ENCODE measurements around the gene HELZ2. TPM values are rescaled to one million over a fixed set of nuclear protein-coding genes. Genes with fewer than 3 reads are reported as not detected.

HELZ2 gene
- polyA plus RNA-seq, 1 of the 3 experiments (the other 2 are of a cell fraction), result 7.6 TPM

- no peaks in the 10 kb centered on the region for H3K27me3 ChIP-seq (ENCODE audit: insufficient read depth)
- no peak overlapping the region for H3K4me3 ChIP-seq (ENCODE audit: low read depth in 2 of 2, low read length in 1 of 2)
- H3K9me2 ChIP-seq, result no peaks in the 10 kb centered on the region
- TF ChIP-seq SIN3A (IDR thresholded peaks at IDR 0.05; ENCODE audit: borderline replicate concordance, low read depth, low read length), result no peak
- TF ChIP-seq FOXJ3 (CRISPR knock-in tag; IDR thresholded peaks at IDR 0.05), result no peak
- no peak for TF ChIP-seq RXRA (IDR thresholded peaks at IDR 0.05; ENCODE audit: borderline replicate concordance, low read depth)
- TF ChIP-seq FOXM1 (IDR thresholded peaks at IDR 0.05; ENCODE audit: low read depth), result no peak
- no peak for TF ChIP-seq EZH2phosphoT487 (IDR thresholded peaks at IDR 0.05; ENCODE audit: borderline replicate concordance, low read depth)
- TF ChIP-seq ZBTB33 (IDR thresholded peaks at IDR 0.05; ENCODE audit: borderline replicate concordance, low read depth), result no peak
- no peak for TF ChIP-seq JUND (IDR thresholded peaks at IDR 0.05)
- TF ChIP-seq, protein P1, sequence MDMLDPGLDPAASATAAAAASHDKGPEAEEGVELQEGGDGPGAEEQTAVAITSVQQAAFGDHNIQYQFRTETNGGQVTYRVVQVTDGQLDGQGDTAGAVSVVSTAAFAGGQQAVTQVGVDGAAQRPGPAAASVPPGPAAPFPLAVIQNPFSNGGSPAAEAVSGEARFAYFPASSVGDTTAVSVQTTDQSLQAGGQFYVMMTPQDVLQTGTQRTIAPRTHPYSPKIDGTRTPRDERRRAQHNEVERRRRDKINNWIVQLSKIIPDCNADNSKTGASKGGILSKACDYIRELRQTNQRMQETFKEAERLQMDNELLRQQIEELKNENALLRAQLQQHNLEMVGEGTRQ (IDR thresholded peaks at IDR 0.05; ENCODE audit: borderline replicate concordance, low read depth, low read length), result no peak
- TF ChIP-seq, protein P2, sequence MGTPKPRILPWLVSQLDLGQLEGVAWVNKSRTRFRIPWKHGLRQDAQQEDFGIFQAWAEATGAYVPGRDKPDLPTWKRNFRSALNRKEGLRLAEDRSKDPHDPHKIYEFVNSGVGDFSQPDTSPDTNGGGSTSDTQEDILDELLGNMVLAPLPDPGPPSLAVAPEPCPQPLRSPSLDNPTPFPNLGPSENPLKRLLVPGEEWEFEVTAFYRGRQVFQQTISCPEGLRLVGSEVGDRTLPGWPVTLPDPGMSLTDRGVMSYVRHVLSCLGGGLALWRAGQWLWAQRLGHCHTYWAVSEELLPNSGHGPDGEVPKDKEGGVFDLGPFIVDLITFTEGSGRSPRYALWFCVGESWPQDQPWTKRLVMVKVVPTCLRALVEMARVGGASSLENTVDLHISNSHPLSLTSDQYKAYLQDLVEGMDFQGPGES (IDR thresholded peaks at IDR 0.05; ENCODE audit: low read depth, low read length), result no peak
- TF ChIP-seq PBX3 (IDR thresholded peaks at IDR 0.05), result no peak
- H4K20me1 ChIP-seq (ENCODE audit: insufficient read depth), result no peaks in the 10 kb centered on the region
- H3K79me2 ChIP-seq (ENCODE audit: insufficient read depth), result no peaks in the 10 kb centered on the region
- CTCF ChIA-PET, result interaction anchor here (1.1 to 6.3 kb wide), 11 partner anchors 10 to 435 kb away, joined by 3 to 82 read pairs (median 25); partner anchors contain the start of genes PPDPF, SRMS and STMN3
- POLR2A ChIA-PET, result interaction anchor here (0.7 to 1.2 kb wide), 2 partner anchors 13 to 17 kb away, joined by 3 to 4 read pairs; no protein-coding TSS in a partner anchor
- H3K9ac ChIP-seq, result no peak overlapping the region
- no peaks in the 10 kb centered on the region for H3F3A ChIP-seq (replicated peaks; ENCODE audit: insufficient read depth)
- DNase-seq, result no peak
- WGBS (ENCODE audit: low lambda C conversion rate), result 86% methylated on average over 9 of the region's 29 CpGs
- H3K4me2 ChIP-seq, result no peak overlapping the region
- no peak overlapping the region for H3K27ac ChIP-seq (ENCODE audit: low read depth in 2 of 2, low read length in 1 of 2)
- H3K4me1 ChIP-seq (ENCODE audit: control insufficient read depth in 1 of 2, insufficient read depth in 2 of 2, low read depth in 1 of 2, low read length in 1 of 2), result peaks cover 0 to 32% of the 10 kb centered on the region in 2 experiments; a peak in 1 of 4 replicates
- H2AFZ ChIP-seq (ENCODE audit: low read depth), result no peak overlapping the region
- H3K9me3 ChIP-seq, result no peaks in the 10 kb centered on the region
- no peaks in the 10 kb centered on the region for H3K36me3 ChIP-seq (replicated peaks in 1 of 2; ENCODE audit: control insufficient read depth in 1 of 2, insufficient read depth in 2 of 2, low read length in 1 of 2)
Observed at GRCh38 chr20:63539441-63540370, 34.3 kb downstream of the HELZ2 start.

Data from SK-N-SH (cell line).